NCI-H2171 treated with DMSO at 0.1 percent for 48 hours (cell line): ENCODE measurements around the gene ETHE1.
A peak's percentile ranks its signal among the peaks of the same experiment; 100 is the strongest.

Source experiments
- DNase-seq: peaks from one replicate; lab custom pipeline; 2025; lab: John Stamatoyannopoulos, UW

Gene ETHE1, protein sequence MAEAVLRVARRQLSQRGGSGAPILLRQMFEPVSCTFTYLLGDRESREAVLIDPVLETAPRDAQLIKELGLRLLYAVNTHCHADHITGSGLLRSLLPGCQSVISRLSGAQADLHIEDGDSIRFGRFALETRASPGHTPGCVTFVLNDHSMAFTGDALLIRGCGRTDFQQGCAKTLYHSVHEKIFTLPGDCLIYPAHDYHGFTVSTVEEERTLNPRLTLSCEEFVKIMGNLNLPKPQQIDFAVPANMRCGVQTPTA

DNA sequence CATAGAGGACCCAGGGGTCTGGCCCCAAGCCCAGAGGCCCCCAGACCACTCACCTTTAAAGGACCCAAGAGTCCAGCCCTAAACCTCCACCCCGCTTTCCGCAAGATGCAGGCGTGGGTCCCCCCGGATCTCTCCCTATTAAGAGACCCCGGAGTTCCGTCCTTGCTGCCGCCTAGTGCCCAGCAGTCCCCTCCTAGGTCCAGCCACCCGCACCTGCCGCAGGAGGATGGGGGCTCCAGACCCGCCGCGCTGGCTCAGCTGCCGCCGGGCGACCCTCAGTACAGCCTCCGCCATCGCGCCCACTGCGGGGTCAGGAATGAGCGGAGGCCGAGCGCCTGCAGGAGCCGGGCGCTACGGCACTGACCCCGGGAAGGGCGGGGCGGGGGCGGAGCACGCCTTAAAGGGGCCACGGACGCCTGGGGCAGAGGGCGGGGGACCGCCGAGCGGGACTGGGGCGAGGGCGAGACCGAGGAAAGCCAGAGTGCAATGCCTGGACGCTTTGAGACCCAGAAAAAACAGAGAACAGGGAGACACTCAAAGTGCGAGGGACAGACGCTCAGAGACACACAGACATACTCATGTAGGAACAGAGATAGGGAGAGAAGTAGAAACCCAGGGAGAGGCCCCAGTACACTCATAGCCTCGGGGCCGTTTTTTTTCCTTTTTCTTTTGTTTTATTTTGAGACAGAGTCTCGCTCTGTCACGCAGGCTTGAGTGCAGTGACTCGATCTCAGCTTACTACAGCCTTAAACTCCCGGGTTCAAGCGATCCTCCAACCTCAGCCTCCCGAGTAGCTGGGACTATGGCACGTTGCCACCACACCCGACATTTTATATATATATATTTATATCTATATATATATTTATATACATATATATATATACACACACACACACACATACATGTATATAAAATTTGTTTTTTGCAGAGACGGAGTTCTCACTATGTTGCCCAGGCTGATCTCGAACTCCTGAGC is at the start of gene ETHE1:
Gene ETHE1 (minus strand): TSS at position 318 of the 976 bp plus-strand sequence. CDS start 24 bp downstream, at position 294.
- peak; percentile 14 for DNase-seq

DNA sequence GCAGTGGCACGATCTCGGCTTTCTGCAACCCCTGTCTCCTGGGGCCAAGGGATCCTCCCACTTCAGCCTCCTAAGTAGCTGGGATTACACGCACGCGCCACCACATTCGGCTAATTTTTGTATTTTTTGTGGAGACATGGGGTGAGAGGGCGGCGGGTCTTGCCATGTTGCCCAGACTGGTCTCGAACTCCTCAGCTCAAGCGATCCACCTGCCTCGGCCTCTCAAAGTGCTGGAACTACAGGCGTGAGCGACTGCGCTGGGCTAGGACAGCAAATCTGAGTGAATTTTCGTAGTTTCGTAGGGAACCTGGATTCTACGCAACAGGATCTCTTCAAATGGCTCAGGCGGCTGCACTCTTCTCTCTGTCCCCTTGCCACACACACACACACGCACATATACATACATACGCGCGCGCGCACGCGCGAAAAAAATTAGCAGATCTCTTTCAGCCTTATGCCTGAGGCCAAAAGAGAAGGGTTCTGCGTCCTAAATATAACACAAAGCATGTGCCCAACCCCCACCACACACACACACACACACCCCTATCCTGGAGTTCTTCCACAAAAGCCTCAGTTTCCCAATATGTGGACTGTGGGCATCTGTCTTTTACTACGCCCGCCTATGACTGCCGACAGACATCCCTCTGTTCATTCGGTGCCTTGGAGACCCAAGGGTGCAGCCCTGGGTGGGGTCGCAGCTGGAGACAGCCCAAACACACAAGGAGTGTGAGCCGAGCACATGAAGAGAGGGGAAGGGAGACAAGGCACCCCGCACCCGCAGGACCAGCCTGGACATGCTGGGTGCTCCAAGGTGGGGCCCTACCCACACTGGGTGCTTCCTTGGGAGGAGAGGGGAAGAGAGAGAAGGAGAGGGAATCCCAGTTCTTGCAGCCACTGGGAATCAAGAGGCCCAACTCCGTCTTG is 49.2 kb upstream of the ETHE1 start:
- no peak for DNase-seq

- DNase-seq = peak; percentile 98
Measured at GRCh38 chr19:43575156-43575950, 48.4 kb upstream of the ETHE1 start, which contains the start of the genes PINLYP and XRCC1. Gene PINLYP, plus strand, starts transcription at chr19:43575801. Its CDS starts 1,391 bp downstream, at chr19:43577192. Gene XRCC1, minus strand, starts transcription at chr19:43575527. Its CDS starts 69 bp downstream, at chr19:43575458.

- no peak for DNase-seq
Measured at GRCh38 chr19:43574424-43575155, 47.6 kb upstream of the ETHE1 start.

- DNase-seq = no peak
Measured at GRCh38 chr19:43572171-43572588, 45.2 kb upstream of the ETHE1 start.

- peak; percentile 96 for DNase-seq
Measured at GRCh38 chr19:43570174-43570791, 43.3 kb upstream of the ETHE1 start.

- no peak for DNase-seq
Measured at GRCh38 chr19:43569657-43570056, 42.7 kb upstream of the ETHE1 start.

DNA sequence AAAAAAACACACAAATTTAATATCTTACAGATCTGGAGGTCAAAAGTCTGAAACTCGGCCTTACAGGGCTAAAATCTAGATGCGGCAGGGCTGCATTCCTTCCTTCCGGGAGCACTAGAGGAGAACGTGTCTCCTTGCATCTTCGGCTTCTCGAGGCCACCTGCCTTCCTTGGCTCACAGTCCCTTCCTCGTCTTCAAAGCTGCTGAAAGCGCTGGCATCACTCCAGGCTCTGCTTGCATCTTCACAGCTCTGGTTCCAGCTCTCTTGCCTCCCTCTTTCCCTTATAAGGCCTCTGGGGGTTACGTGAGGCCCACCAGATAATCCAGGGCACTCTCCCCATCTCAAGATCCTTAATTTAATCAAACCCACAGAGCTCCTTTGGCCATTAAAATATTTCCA is 37.8 kb upstream of the ETHE1 start:
- peak; percentile 53 for DNase-seq

- DNase-seq = no peak
Measured at GRCh38 chr19:43563816-43564457, 36.9 kb upstream of the ETHE1 start.

GRCh38 chr19:43562698-43563241 is 35.8 kb upstream of the ETHE1 start:
- peak; percentile 14 for DNase-seq

- no peak for DNase-seq
Measured at GRCh38 chr19:43562226-43562697, 35.3 kb upstream of the ETHE1 start.

- DNase-seq = no peak
Measured at GRCh38 chr19:43561139-43561970, 34.4 kb upstream of the ETHE1 start.

DNA sequence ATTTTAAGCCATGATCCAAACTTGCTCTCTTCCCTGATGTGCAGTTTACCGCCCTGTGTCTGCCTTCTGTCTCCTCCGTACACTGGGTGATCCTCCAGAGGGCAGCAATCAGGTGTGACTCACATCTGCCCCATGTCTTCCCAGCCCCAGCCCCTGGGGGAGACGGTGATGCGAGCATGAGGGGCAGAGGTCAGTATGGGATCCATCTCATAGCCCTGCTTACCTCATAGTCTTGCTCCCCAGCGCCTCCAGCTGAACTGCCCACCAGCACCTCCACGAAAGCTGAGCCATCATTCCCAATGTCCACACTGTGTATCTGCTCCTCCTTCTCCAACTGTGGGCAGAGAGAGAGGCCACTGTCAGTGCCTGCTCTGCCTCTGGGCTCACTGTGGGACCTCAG is 33.7 kb upstream of the ETHE1 start:
- DNase-seq = no peak

- peak; percentile 41 for DNase-seq
Measured at GRCh38 chr19:43555185-43555770, 28.3 kb upstream of the ETHE1 start.

- no peak for DNase-seq
Measured at GRCh38 chr19:43554317-43554895, 27.4 kb upstream of the ETHE1 start.

GRCh38 chr19:43553656-43554055 is 26.7 kb upstream of the ETHE1 start:
- no peak for DNase-seq

- DNase-seq = peak; percentile 83
Measured at GRCh38 chr19:43552616-43553015, 25.6 kb upstream of the ETHE1 start.
